BJ (cell line): Measurements from ENCODE around the gene CAMSAP2. TPM values are rescaled to one million over a fixed set of nuclear protein-coding genes. Genes with fewer than 3 reads are reported as not detected.

Experiments used
- CTCF ChIA-PET: fragments of 350-600 bp; formaldehyde crosslinking; extraction: SDS; loops from one replicate; lab custom pipeline; 2021; ENCODE audit warnings: antibody characterized with exemption, inconsistent platforms; lab: Yijun Ruan, JAX
- POLR2A ChIA-PET: fragments of 300-600 bp; sonication (Branson Sonifier 250); formaldehyde crosslinking; extraction: SDS; loops from one replicate; lab custom pipeline; 2021; ENCODE audit warnings: antibody characterized with exemption; lab: Charles Lee
- DNase-seq: peaks from one replicate; pipeline ENCODE4 v3.0.0-alpha.2; 2011; ENCODE audit warnings: low read depth
- H3K27me3 ChIP-seq: 2 replicates; pipeline ENCODE4 v1.6.0; 2011; ENCODE audit warnings: low read length; ENCODE audit not compliant: control insufficient read depth, insufficient read depth
- H3K36me3 ChIP-seq: 2 replicates; pipeline ENCODE4 v1.5.1; 2011; ENCODE audit warnings: low read length; ENCODE audit not compliant: control insufficient read depth, insufficient read depth
- H3K4me3 ChIP-seq: 2 replicates; pipeline ENCODE4 v1.5.1; 2011; ENCODE audit warnings: low read depth, mild to moderate bottlenecking, control low read depth, low read length
- polyA plus RNA-seq: library from polyadenylated mRNA; depleted of rRNA; stranded (reverse); fragments of >200 nt; gene quantifications from 2 replicates; pipeline ENCODE4 v1.2.3, GENCODE V29; 2011
- TF ChIP-seq, protein P1 (sequence below): IDR thresholded peaks from 2 replicates; pipeline ENCODE4 v1.5.1; 2011; ENCODE audit warnings: low read depth, mild to moderate bottlenecking, control low read depth, inconsistent platforms, low read length, moderate library complexity; ENCODE audit not compliant: insufficient read depth

Gene CAMSAP2
- polyA plus RNA-seq, 1 experiment, result 7.5 TPM

DNA sequence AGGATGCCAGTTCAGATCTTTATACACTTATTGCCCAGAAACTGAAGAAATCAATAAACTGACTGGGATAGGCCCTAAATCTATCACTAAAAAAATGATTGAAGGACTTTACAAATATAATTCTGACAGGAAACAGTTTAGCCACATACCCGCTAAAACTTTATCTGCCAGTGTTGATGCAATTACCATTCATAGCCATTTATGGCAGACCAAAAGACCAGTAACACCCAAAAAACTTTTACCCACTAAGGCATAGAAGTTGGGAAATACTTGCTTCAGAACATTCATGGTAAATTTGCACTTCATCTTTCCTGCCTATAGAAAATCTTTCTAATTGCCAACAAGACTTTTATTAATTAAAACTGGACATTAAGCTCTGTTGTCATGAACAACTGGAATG, 119.1 kb downstream of the CAMSAP2 start:
- DNase-seq, result no peak
- Histone ChIP-seq H3K36me3 (peaks cover 1% of the 10 kb centered on the region; the same call in 1 of the 2 replicates), H3K27me3 (no peaks in the 10 kb centered on the region), H3K4me3 (no peak overlapping the region)
- TF ChIP-seq, protein P1, sequence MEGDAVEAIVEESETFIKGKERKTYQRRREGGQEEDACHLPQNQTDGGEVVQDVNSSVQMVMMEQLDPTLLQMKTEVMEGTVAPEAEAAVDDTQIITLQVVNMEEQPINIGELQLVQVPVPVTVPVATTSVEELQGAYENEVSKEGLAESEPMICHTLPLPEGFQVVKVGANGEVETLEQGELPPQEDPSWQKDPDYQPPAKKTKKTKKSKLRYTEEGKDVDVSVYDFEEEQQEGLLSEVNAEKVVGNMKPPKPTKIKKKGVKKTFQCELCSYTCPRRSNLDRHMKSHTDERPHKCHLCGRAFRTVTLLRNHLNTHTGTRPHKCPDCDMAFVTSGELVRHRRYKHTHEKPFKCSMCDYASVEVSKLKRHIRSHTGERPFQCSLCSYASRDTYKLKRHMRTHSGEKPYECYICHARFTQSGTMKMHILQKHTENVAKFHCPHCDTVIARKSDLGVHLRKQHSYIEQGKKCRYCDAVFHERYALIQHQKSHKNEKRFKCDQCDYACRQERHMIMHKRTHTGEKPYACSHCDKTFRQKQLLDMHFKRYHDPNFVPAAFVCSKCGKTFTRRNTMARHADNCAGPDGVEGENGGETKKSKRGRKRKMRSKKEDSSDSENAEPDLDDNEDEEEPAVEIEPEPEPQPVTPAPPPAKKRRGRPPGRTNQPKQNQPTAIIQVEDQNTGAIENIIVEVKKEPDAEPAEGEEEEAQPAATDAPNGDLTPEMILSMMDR, result no peak
- ChIA-PET POLR2A (no interaction called here), CTCF (no interaction called here)

DNA sequence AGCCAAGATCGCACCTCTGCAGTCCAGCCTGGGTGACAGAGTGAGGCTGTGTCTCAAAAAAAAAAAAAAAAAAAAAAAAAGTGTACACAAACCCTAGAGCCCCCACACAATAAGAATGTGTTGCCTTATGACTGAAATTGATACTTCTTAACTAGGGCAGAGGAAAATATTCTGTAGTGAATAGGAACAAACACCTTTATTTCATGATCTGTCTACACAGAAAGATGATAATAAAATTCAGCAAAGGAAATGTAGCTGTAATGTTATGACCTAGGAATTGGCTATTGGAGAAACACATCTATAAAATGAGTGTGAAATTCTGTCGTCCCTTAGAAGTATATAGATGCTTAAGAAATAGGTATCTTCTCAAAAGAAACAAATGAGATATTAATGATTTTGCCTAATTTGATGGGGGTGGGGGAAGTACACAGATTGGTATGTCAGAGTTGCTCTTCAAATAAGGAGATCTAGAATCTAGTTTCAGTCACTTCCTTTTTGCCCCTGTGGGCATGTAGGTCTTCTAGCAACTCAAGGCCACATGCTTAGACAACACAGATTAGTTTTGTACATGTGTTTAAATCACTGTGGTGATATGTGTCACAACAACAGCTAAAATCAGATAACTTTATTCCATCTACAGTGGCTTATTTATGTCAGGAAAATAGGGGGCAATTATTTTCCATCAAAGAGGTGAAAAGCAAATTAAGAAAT, 123.4 kb downstream of the CAMSAP2 start:
- Histone ChIP-seq H3K27me3 (no peaks in the 10 kb centered on the region), H3K4me3 (no peak overlapping the region), H3K36me3 (no peaks in the 10 kb centered on the region; the same call in none of the 2 replicates)
- CTCF ChIA-PET, result no interaction called here
- DNase-seq, result no peak
- TF ChIP-seq, protein P1, result no peak
- POLR2A ChIA-PET, result no interaction called here

DNA sequence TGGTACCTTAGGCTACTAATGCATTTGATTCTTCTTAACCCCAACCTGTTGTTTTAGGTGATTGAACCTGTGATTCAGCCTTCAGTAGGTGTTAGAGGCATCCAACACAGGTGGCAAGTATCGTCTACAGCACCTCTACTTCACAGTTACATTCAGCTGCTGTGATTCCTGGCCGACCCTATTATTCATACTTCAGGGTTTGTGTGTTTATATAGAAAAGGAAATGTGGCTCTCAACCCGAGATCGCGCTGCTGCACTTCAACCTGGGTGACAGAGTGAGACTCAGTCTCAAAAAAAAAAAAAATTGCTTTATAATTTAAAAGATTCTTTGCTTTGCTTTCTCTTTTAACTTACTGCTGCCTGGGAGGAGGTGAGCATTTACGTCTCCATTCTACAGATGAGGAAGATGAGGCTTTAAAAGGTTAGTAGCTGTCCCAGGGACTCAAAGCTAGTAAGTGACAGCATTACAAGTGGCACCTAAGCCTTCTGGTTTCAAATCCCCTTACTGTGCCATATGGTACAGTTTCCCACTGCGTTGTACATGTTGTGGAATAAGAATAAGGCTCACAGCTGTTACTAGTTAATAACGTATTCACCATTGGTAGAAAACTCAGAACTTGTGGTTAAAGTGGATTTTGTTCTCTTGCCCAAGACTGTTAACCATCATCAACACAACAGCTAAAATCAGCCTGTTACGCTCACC, 124.2 kb downstream of the CAMSAP2 start:
- ChIA-PET CTCF (no interaction called here), POLR2A (no interaction called here)
- DNase-seq, result no peak
- Histone ChIP-seq H3K27me3 (no peaks in the 10 kb centered on the region), H3K36me3 (no peaks in the 10 kb centered on the region; the same call in none of the 2 replicates), H3K4me3 (no peak overlapping the region)
- TF ChIP-seq, protein P1, result no peak

DNA sequence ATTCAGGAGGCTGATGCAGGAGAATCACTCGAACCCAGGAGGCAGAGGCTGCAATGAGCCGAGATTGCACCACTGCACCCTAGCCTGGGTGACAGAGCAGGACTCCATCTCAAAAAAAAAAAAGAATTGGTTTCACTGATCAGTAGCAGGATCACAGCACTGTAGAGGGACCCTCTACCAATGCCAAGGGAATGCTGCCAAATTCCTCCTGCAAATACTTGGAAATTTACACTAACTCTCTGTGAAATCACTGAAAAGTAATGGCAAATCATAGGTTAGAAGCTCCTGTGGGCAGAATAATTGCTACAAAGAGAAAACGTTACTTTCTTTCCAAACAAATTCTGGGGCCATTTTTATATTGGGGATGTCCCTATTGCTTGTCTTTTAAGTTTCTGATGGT, 127.4 kb downstream of the CAMSAP2 start:
- TF ChIP-seq, protein P1, result no peak
- Histone ChIP-seq H3K36me3 (no peaks in the 10 kb centered on the region; the same call in none of the 2 replicates), H3K27me3 (no peaks in the 10 kb centered on the region; the same call in 1 of the 2 replicates), H3K4me3 (no peak overlapping the region)
- ChIA-PET CTCF (interaction anchor here (0.6 to 1.4 kb wide), 4 partner anchors 10 to 247 kb away, joined by 3 to 5 read pairs (median 4); no protein-coding TSS in a partner anchor), POLR2A (no interaction called here)
- no peak for DNase-seq

GRCh38 chr1:200866521-200866920, 127.8 kb downstream of the CAMSAP2 start:
- ChIA-PET POLR2A (no interaction called here), CTCF (interaction anchor here (0.6 to 1.4 kb wide), 3 partner anchors 9 to 248 kb away, joined by 3 to 5 read pairs (median 4); no protein-coding TSS in a partner anchor)
- no peaks in the 10 kb centered on the region; the same call in none of the 2 replicates for H3K36me3 ChIP-seq
- H3K27me3 ChIP-seq, result no peaks in the 10 kb centered on the region; the same call in 1 of the 2 replicates
- H3K4me3 ChIP-seq, result no peak overlapping the region
- TF ChIP-seq, protein P1, result no peak
- DNase-seq, result no peak
